SIG-M5 treated with dmso at 0.1 percent for 504 hours (cell line): ENCODE data around the gene TMEM205.
"Not testable (repeated sequence)": the region's sequence is repeated elsewhere in the genome, so short reads cannot be mapped to it uniquely, and the experiment has no call there.

Source experiments
- DNase-seq: peaks from one replicate; lab custom pipeline; 2025; ENCODE audit not compliant: unreplicated experiment; lab: John Stamatoyannopoulos, UW

Gene TMEM205

GRCh38 chr19:11373166-11373884 is 27.3 kb upstream of the TMEM205 start:
- no peak for DNase-seq

GRCh38 chr19:11370744-11371143 is 24.7 kb upstream of the TMEM205 start:
- no peak for DNase-seq

- no peak for DNase-seq
These were observed 21.5 kb upstream of the TMEM205 start for GRCh38 chr19:11367528-11367927.

GRCh38 chr19:11365557-11366117 is 19.6 kb upstream of the TMEM205 start:
- no peak for DNase-seq

GRCh38 chr19:11364935-11365334 is 18.9 kb upstream of the TMEM205 start:
- DNase-seq: no peak

GRCh38 chr19:11364296-11364904 is 18.3 kb upstream of the TMEM205 start:
- no peak for DNase-seq

GRCh38 chr19:11363881-11364280 is 17.8 kb upstream of the TMEM205 start:
- no peak for DNase-seq

GRCh38 chr19:11361771-11362731 is 16.0 kb upstream of the TMEM205 start:
- no peak for DNase-seq

GRCh38 chr19:11361037-11361770 is 15.1 kb upstream of the TMEM205 start:
- DNase-seq: no peak

GRCh38 chr19:11359421-11359820 is 13.4 kb upstream of the TMEM205 start:
- no peak for DNase-seq

- DNase-seq: no peak
These were observed 10.8 kb upstream of the TMEM205 start for GRCh38 chr19:11356676-11357550.

- no peak for DNase-seq
These were observed 10.0 kb upstream of the TMEM205 start for GRCh38 chr19:11356074-11356397.

- peak; percentile 85 for DNase-seq
These were observed 9.3 kb upstream of the TMEM205 start, which contains the start of gene PLPPR2 for GRCh38 chr19:11355160-11356073. PLPPR2 (plus strand) TSS chr19:11355432; CDS start chr19:11357674, 2,242 bp downstream.

GRCh38 chr19:11354102-11354501 is 8.0 kb upstream of the TMEM205 start:
- not testable (repeated sequence) for DNase-seq

- no peak for DNase-seq
These were observed 3.1 kb upstream of the TMEM205 start for GRCh38 chr19:11349171-11349570.

- no peak for DNase-seq
These were observed 1.5 kb upstream of the TMEM205 start for GRCh38 chr19:11347546-11348039.

- no peak for DNase-seq
These were observed 805 bp downstream of the TMEM205 start for GRCh38 chr19:11345122-11345803.

GRCh38 chr19:11342429-11342828 is 3.6 kb downstream of the TMEM205 start:
- no peak for DNase-seq
